Measurements from ENCODE around the gene ANAPC4. TPM values are rescaled to one million over a fixed set of nuclear protein-coding genes. Genes with fewer than 3 reads are reported as not detected.

Gene ANAPC4
- polyA plus RNA-seq, 1 donor (not counting 4 experiments of a cell fraction or from before 2014, with no cell fraction given), result 26.9 TPM

DNA sequence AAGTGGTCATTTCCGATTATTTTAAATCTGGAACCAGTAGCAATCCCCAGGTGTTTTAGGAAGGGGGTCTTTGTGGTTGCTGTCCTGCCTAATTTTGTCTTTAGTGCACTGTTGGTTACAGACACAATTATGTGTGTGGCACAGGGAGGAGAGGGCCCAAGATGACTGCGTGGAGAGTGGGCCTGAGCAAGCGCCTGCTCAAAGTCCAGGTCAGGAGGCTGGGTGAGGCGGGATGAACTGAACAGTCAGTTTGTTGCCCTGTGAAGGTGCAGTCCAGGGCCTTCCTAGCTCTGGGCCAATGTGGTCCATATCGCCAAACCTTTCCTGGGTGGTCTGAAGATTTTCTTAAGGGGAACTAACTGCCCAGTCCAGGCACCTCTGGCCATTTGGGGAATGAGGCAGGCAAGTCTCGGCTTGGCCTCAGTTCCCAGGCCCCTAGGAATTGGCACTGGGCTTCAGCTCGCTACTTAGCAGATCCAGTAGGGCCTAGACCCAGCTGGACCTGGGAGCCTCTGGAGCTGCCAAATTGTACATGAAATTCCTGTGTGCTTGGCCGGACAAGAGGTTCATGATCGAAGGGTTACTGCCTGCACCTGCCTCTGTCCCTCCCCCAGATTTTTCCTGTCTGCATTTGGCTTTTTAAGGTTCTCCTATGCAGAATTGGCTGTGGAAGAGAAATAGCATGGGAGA, 47.6 kb downstream of the ANAPC4 start:
- Histone ChIP-seq H4K20me1 (ENCODE audit: control insufficient read depth, extremely low read depth, insufficient read depth, low read length) (no peaks in the 10 kb centered on the region), H3K36me3 (ENCODE audit: control insufficient read depth in 2 of 2, extremely low read depth in 1 of 2, insufficient read depth in 2 of 2, low read length in 2 of 2) (no peaks in the 10 kb centered on the region), H3K4me1 (ENCODE audit: control insufficient read depth, extremely low read depth, insufficient read depth, low read length) (no peaks in the 10 kb centered on the region), H3K27ac (ENCODE audit: control insufficient read depth, insufficient read depth, low read length) (no peak overlapping the region), H3K27me3 (ENCODE audit: control insufficient read depth, extremely low read depth, insufficient read depth, low read length) (no peaks in the 10 kb centered on the region), H3K9me3 (ENCODE audit: control insufficient read depth, low read depth, low read length) (no peaks in the 10 kb centered on the region), H3K9me1 (ENCODE audit: control insufficient read depth, extremely low read depth, insufficient read depth, low read length) (no peaks in the 10 kb centered on the region), H3K79me2 (ENCODE audit: control insufficient read depth, insufficient read depth, low read length) (no peaks in the 10 kb centered on the region), H3K4me2 (ENCODE audit: control insufficient read depth, extremely low read depth, insufficient read depth, low read depth, low read length) (no peak overlapping the region), H3K9ac (ENCODE audit: control insufficient read depth, extremely low read depth, insufficient read depth, low read length) (no peak overlapping the region), H2AFZ (ENCODE audit: control insufficient read depth, low read length) (no peak overlapping the region), H3K4me3 (ENCODE audit: control insufficient read depth in 2 of 3, extremely low read depth in 1 of 3, insufficient read depth in 2 of 3, low read depth in 1 of 3, low read length in 3 of 3) (no peak overlapping the region)
- no peak for FAIRE-seq
- DNase-seq (ENCODE audit: low read depth, low spot score), result no peak
- dilution Hi-C loops (cut with MboI; ENCODE audit: extremely low pct_ligation_motif_present, low sequenced_read_pairs), result loop anchor here (25.0 kb wide), 1 partner anchor 338 kb away; no protein-coding TSS in a partner anchor
- TF ChIP-seq, protein P1, sequence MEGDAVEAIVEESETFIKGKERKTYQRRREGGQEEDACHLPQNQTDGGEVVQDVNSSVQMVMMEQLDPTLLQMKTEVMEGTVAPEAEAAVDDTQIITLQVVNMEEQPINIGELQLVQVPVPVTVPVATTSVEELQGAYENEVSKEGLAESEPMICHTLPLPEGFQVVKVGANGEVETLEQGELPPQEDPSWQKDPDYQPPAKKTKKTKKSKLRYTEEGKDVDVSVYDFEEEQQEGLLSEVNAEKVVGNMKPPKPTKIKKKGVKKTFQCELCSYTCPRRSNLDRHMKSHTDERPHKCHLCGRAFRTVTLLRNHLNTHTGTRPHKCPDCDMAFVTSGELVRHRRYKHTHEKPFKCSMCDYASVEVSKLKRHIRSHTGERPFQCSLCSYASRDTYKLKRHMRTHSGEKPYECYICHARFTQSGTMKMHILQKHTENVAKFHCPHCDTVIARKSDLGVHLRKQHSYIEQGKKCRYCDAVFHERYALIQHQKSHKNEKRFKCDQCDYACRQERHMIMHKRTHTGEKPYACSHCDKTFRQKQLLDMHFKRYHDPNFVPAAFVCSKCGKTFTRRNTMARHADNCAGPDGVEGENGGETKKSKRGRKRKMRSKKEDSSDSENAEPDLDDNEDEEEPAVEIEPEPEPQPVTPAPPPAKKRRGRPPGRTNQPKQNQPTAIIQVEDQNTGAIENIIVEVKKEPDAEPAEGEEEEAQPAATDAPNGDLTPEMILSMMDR (optimal IDR thresholded peaks at IDR 0.05 in 1 of 3, IDR thresholded peaks at IDR 0.05 in 1 of 3, conservative IDR thresholded peaks at IDR 0.05 in 1 of 3; ENCODE audit: extremely low read depth in 1 of 3, insufficient read depth in 2 of 3, low read length in 3 of 3), result no peak
- TF ChIP-seq EZH2 (IDR thresholded peaks at IDR 0.05; ENCODE audit: low read length), result no peak

DNA sequence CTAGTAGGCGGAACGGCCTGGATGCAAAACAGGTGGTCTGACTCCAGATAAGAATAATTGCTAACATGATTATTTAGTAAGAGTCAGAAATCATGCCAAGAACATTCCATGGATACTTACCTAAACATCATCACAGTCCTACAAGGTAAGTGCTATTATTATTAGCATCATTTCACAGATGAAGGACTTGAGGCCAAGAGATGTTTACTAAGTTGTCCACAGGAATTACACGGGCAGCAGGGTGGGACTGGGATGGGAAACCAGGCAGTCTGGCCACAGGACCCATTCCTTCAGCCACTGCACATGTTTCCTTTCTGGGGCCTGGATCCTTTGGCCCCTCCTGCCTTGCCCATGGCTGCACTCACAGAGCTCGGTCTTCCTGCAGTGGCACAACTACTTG, 48.3 kb downstream of the ANAPC4 start:
- Histone ChIP-seq H3K79me2 (ENCODE audit: control insufficient read depth, insufficient read depth, low read length) (no peaks in the 10 kb centered on the region), H3K4me3 (ENCODE audit: control insufficient read depth in 2 of 3, extremely low read depth in 1 of 3, insufficient read depth in 2 of 3, low read depth in 1 of 3, low read length in 3 of 3) (no peak overlapping the region), H3K9me3 (ENCODE audit: control insufficient read depth, low read depth, low read length) (no peaks in the 10 kb centered on the region), H4K20me1 (ENCODE audit: control insufficient read depth, extremely low read depth, insufficient read depth, low read length) (no peaks in the 10 kb centered on the region), H3K4me1 (ENCODE audit: control insufficient read depth, extremely low read depth, insufficient read depth, low read length) (no peaks in the 10 kb centered on the region), H2AFZ (ENCODE audit: control insufficient read depth, low read length) (no peak overlapping the region), H3K9me1 (ENCODE audit: control insufficient read depth, extremely low read depth, insufficient read depth, low read length) (no peaks in the 10 kb centered on the region), H3K27me3 (ENCODE audit: control insufficient read depth, extremely low read depth, insufficient read depth, low read length) (no peaks in the 10 kb centered on the region), H3K9ac (ENCODE audit: control insufficient read depth, extremely low read depth, insufficient read depth, low read length) (no peak overlapping the region), H3K4me2 (ENCODE audit: control insufficient read depth, extremely low read depth, insufficient read depth, low read depth, low read length) (no peak overlapping the region), H3K27ac (ENCODE audit: control insufficient read depth, insufficient read depth, low read length) (no peak overlapping the region), H3K36me3 (ENCODE audit: control insufficient read depth in 2 of 2, extremely low read depth in 1 of 2, insufficient read depth in 2 of 2, low read length in 2 of 2) (no peaks in the 10 kb centered on the region)
- dilution Hi-C loops (cut with MboI; ENCODE audit: extremely low pct_ligation_motif_present, low sequenced_read_pairs), result loop anchor here (25.0 kb wide), 1 partner anchor 337 kb away; no protein-coding TSS in a partner anchor
- TF ChIP-seq, protein P1 (optimal IDR thresholded peaks at IDR 0.05 in 1 of 3, IDR thresholded peaks at IDR 0.05 in 1 of 3, conservative IDR thresholded peaks at IDR 0.05 in 1 of 3; ENCODE audit: extremely low read depth in 1 of 3, insufficient read depth in 2 of 3, low read length in 3 of 3), result no peak
- no peak for TF ChIP-seq EZH2 (IDR thresholded peaks at IDR 0.05; ENCODE audit: low read length)
- FAIRE-seq, result no peak
- no peak for DNase-seq (ENCODE audit: low read depth, low spot score)

Measured in keratinocyte (primary cell).